Prostate gland (tissue), 2 donors: ENCODE measurements around the gene PIP5K1C.

Experiments used
- POLR2A ChIP-seq: fragments of 450-650 bp; IDR thresholded peaks from one replicate; pipeline ENCODE4 v1.6.1; 2016; ENCODE audit warnings: antibody characterized with exemption, mild to moderate bottlenecking
- POLR2AphosphoS5 ChIP-seq: sonication (generic); formaldehyde crosslinking; IDR thresholded peaks from one replicate; pipeline ENCODE4 v1.6.1; 2017; ENCODE audit warnings: antibody characterized with exemption
- TF ChIP-seq, protein P1 (sequence below), 4 experiments: fragments of 200-600 bp in 2 of 4; fragments of 450-650 bp in 2 of 4; sonication (generic) in 2 of 4; IDR thresholded peaks; 1 replicate in 3 of 4; 2 replicates in 1 of 4; pipeline ENCODE4 v1.5.1; 2016 to 2019; ENCODE audit warnings: antibody characterized with exemption in 4 of 4, mild to moderate bottlenecking in 2 of 4, moderate library complexity in 2 of 4

DNA sequence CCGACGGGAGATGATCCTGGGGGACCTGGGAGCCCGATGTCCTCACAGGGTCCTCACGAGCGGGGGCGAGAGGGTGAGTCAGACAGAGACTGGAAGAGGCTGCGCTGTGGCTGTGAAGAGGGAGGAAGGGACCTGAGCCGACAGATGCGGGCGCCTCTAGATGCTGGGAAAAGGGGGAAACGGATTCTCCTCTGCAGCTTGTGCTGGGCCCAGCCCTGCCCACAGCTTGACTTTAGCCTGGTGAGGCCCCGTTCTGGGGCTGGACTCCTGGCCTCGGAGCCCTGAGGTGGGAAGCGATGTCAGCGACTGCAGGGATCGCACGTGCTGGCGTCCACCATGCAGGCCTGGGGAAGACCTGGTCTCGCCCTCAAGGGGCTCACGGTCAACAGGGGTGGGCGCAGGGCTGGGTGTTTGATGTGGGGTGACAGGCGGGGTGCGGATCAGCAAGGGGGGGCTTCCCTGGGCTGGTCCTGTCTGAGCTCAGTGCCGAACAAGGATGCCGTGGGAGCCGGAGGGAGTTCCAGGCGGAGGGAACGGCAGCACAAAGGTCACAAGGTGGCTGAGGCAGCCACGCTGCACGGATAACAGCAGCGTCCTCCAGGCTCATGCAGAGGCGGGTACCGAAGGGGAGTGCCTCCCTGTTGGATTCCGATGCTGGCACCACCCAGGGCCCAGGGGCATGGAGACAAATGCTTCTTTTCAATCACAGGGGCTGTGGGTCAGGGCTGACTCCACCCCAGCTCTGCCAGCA, 31.8 kb downstream of the PIP5K1C start:
- TF ChIP-seq, protein P1, sequence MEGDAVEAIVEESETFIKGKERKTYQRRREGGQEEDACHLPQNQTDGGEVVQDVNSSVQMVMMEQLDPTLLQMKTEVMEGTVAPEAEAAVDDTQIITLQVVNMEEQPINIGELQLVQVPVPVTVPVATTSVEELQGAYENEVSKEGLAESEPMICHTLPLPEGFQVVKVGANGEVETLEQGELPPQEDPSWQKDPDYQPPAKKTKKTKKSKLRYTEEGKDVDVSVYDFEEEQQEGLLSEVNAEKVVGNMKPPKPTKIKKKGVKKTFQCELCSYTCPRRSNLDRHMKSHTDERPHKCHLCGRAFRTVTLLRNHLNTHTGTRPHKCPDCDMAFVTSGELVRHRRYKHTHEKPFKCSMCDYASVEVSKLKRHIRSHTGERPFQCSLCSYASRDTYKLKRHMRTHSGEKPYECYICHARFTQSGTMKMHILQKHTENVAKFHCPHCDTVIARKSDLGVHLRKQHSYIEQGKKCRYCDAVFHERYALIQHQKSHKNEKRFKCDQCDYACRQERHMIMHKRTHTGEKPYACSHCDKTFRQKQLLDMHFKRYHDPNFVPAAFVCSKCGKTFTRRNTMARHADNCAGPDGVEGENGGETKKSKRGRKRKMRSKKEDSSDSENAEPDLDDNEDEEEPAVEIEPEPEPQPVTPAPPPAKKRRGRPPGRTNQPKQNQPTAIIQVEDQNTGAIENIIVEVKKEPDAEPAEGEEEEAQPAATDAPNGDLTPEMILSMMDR (IDR thresholded peaks at IDR 0.05) = no peak
- TF ChIP-seq POLR2A (no peak), POLR2AphosphoS5 (no peak)
